K562 (cell line): ENCODE data around the gene TCF19. TPM values are rescaled to one million over a fixed set of nuclear protein-coding genes. Genes with fewer than 3 reads are reported as not detected.
A peak's percentile ranks its signal among the peaks of the same experiment; 100 is the strongest.

Source experiments
- CCNT2 ChIP-seq: IDR thresholded peaks from 2 replicates; pipeline ENCODE4 v1.6.1; 2011; ENCODE audit warnings: borderline replicate concordance, low read depth, mild to moderate bottlenecking, moderate library complexity, mixed read lengths, low read length; ENCODE audit not compliant: insufficient read length; ENCODE audit errors: extremely low read depth
- CEBPG ChIP-seq, 3 experiments: fragments of 200-800 bp in 1 of 3; sonication (Bioruptor generic) in 1 of 3; sonication (generic) in 1 of 3; formaldehyde crosslinking in 1 of 3; IDR thresholded peaks in 2 of 3; conservative IDR thresholded peaks in 1 of 3; 2 replicates each; pipeline versions ENCODE4 v1.6.1 to v1.8.0; 2016 to 2022; ENCODE audit warnings: missing compliant biosample characterization in 2 of 3, missing genetic modification characterization in 2 of 3, mild to moderate bottlenecking in 1 of 3, missing genetic modification reagents in 1 of 3
- ELF2 ChIP-seq: fragments of 250-450 bp; sonication (Bioruptor Pico); IDR thresholded peaks from 2 replicates; pipeline ENCODE4 v1.5.0; 2021; ENCODE audit warnings: mild to moderate bottlenecking
- FOXA1 ChIP-seq: fragments of 450-650 bp; IDR thresholded peaks from 2 replicates; pipeline ENCODE4 v1.6.1; 2016; ENCODE audit warnings: mild to moderate bottlenecking, borderline replicate concordance
- HMGN3 ChIP-seq: IDR thresholded peaks from 2 replicates; pipeline ENCODE4 v1.6.1; 2011; ENCODE audit warnings: borderline replicate concordance, low read depth, mild to moderate bottlenecking, mixed read lengths, low read length; ENCODE audit not compliant: insufficient read length; ENCODE audit errors: extremely low read depth
- MEF2D ChIP-seq: conservative IDR thresholded peaks from 2 replicates; pipeline ENCODE4 v1.6.1; 2016; ENCODE audit warnings: low read depth, missing genetic modification characterization, missing compliant biosample characterization
- NCOR1 ChIP-seq: fragments of 450-650 bp; IDR thresholded peaks from 2 replicates; pipeline ENCODE4 v1.6.1; 2016; ENCODE audit warnings: mild to moderate bottlenecking, moderate library complexity
- RBM17 ChIP-seq: fragments of 200-400 bp; formaldehyde crosslinking; IDR thresholded peaks from 2 replicates; pipeline ENCODE4 v1.6.1; 2017; ENCODE audit warnings: low read depth, mild to moderate bottlenecking, low read length, borderline replicate concordance
- RBM39 ChIP-seq: fragments of 200-400 bp; formaldehyde crosslinking; optimal IDR thresholded peaks from 2 replicates; pipeline ENCODE3; 2018; ENCODE audit warnings: low read depth, low read length
- RUNX1 ChIP-seq: sonication (generic); IDR thresholded peaks from 2 replicates; pipeline ENCODE4 v1.6.1; 2016; ENCODE audit warnings: antibody characterized with exemption, low read depth
- ZNF232 ChIP-seq: sonication (generic); formaldehyde crosslinking; IDR thresholded peaks from 2 replicates; pipeline ENCODE4 v1.8.0; 2022; ENCODE audit warnings: mild to moderate bottlenecking, missing genetic modification reagents
- ZNF253 ChIP-seq: fragments of 250-450 bp; sonication (Bioruptor Pico); conservative IDR thresholded peaks from 2 replicates; pipeline ENCODE4 v1.6.1; 2021; ENCODE audit warnings: mild to moderate bottlenecking
- ZNF76 ChIP-seq: fragments of 250-450 bp; sonication (Bioruptor Pico); IDR thresholded peaks from 2 replicates; pipeline ENCODE4 v1.4.0; 2020; ENCODE audit warnings: mild to moderate bottlenecking, moderate library complexity, borderline replicate concordance
- polyA plus RNA-seq, 8 experiments: library from polyadenylated mRNA; depleted of rRNA in 4 of 8; stranded (reverse) in 5 of 8; unstranded in 3 of 8; fragments of >200 nt; fragmentation: Nextera tagmentation in 2 of 8; fragmentation: Illumina TruSeq in 1 of 8; extraction: Ambion mirVana in 2 of 8; extraction: Trizol in 1 of 8; gene quantifications; 2 replicates each; pipeline versions ENCODE4 v1.2.1 to v1.2.3, GENCODE V29; 2011 to 2014; ENCODE audit warnings: inconsistent platforms in 1 of 8, missing spikeins in 1 of 8
- total RNA-seq, 7 experiments: library from RNA; depleted of rRNA in 6 of 7; stranded (reverse); fragments of >200 nt in 6 of 7; fragmentation: Illumina TruSeq in 2 of 7; extraction: Trizol in 2 of 7; gene quantifications; 2 replicates each; pipeline versions ENCODE4 v1.2.1 to v1.2.3, GENCODE V29; 2011 to 2021; ENCODE audit warnings: low replicate concordance in 1 of 7
- TF ChIP-seq, protein P1 (sequence below): fragments of 450-650 bp; IDR thresholded peaks from 2 replicates; pipeline ENCODE4 v1.6.1; 2016; ENCODE audit warnings: missing biosample characterization, missing genetic modification characterization
- TF ChIP-seq, protein P2 (sequence below): fragments of 250-450 bp; sonication (Bioruptor Pico); IDR thresholded peaks from 2 replicates; pipeline ENCODE4 v1.5.0; 2021
- TF ChIP-seq, protein P3 (sequence below): fragments of 250-450 bp; sonication (Bioruptor Pico); IDR thresholded peaks from 2 replicates; pipeline ENCODE4 v1.8.0; 2022; ENCODE audit warnings: inconsistent platforms, mild to moderate bottlenecking, moderate library complexity, borderline replicate concordance
- TF ChIP-seq, protein P4 (sequence below): sonication (generic); formaldehyde crosslinking; IDR thresholded peaks from 2 replicates; pipeline ENCODE4 v1.8.0; 2022; ENCODE audit warnings: mild to moderate bottlenecking, missing genetic modification reagents
- TF ChIP-seq, protein P5 (sequence below): sonication (generic); formaldehyde crosslinking; IDR thresholded peaks from 2 replicates; pipeline ENCODE4 v1.8.0; 2022; ENCODE audit warnings: missing genetic modification reagents, mild to moderate bottlenecking, moderate library complexity, borderline replicate concordance

Gene TCF19
- total and polyA plus RNA-seq, 9 of the 15 experiments (the other 6 are each of a cell fraction or from before 2014, with no cell fraction given) = 4.2 to 42.5 (median 25.7) TPM

DNA sequence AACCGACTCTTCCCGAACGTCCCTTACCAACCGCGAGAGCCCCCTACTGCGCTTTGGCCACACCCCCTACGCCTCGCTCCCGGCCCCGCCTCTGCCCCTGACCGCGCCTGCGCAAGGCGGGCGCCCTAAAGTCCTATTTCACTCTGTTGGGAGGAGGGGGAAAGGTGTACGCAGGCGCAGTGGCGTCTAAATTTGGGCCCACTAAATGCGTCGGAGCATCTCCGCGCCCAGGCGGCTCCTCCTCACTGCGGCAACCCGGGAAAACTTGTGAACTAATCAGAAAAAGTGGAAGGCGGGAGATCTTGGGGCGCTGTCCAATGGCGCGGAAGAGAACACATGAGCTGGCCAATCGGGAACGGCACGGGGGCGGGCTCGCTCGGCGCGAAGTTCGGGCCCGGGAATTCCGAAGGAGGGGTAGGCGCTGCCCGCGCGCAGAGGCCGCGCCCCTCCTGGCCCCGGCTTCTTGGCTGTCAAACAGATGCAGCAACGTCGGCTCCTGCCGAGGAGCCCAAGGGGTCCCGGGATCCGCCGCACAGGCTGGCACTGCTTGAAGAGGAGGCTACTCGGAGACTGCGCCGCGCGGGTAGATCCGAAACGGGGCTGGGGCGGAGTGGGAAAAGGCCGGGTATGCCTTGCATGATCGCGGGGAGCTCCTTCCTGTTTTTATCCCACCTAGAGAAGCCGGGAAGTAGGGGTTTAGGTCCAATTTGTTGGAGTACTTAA lies at the start of gene TCF19 (continued):
- no peak for TF ChIP-seq RBM39
- TF ChIP-seq, protein P1, sequence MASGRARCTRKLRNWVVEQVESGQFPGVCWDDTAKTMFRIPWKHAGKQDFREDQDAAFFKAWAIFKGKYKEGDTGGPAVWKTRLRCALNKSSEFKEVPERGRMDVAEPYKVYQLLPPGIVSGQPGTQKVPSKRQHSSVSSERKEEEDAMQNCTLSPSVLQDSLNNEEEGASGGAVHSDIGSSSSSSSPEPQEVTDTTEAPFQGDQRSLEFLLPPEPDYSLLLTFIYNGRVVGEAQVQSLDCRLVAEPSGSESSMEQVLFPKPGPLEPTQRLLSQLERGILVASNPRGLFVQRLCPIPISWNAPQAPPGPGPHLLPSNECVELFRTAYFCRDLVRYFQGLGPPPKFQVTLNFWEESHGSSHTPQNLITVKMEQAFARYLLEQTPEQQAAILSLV (tag) = no peak
- TF ChIP-seq MEF2D (tag) = no peak
- peak; percentile 20 for TF ChIP-seq CCNT2
- no peak for TF ChIP-seq RBM17
- TF ChIP-seq FOXA1 = no peak
- TF ChIP-seq, protein P2, sequence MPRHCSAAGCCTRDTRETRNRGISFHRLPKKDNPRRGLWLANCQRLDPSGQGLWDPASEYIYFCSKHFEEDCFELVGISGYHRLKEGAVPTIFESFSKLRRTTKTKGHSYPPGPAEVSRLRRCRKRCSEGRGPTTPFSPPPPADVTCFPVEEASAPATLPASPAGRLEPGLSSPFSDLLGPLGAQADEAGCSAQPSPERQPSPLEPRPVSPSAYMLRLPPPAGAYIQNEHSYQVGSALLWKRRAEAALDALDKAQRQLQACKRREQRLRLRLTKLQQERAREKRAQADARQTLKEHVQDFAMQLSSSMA (CRISPR knock-in tag) = no peak
- no peak for TF ChIP-seq ZNF253
- TF ChIP-seq, protein P3, sequence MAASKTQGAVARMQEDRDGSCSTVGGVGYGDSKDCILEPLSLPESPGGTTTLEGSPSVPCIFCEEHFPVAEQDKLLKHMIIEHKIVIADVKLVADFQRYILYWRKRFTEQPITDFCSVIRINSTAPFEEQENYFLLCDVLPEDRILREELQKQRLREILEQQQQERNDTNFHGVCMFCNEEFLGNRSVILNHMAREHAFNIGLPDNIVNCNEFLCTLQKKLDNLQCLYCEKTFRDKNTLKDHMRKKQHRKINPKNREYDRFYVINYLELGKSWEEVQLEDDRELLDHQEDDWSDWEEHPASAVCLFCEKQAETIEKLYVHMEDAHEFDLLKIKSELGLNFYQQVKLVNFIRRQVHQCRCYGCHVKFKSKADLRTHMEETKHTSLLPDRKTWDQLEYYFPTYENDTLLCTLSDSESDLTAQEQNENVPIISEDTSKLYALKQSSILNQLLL (CRISPR knock-in tag) = no peak
- 0 out of 2 replicates have a peak, but pooled peaks have one; percentile 49 for TF ChIP-seq RUNX1
- TF ChIP-seq, protein P4, sequence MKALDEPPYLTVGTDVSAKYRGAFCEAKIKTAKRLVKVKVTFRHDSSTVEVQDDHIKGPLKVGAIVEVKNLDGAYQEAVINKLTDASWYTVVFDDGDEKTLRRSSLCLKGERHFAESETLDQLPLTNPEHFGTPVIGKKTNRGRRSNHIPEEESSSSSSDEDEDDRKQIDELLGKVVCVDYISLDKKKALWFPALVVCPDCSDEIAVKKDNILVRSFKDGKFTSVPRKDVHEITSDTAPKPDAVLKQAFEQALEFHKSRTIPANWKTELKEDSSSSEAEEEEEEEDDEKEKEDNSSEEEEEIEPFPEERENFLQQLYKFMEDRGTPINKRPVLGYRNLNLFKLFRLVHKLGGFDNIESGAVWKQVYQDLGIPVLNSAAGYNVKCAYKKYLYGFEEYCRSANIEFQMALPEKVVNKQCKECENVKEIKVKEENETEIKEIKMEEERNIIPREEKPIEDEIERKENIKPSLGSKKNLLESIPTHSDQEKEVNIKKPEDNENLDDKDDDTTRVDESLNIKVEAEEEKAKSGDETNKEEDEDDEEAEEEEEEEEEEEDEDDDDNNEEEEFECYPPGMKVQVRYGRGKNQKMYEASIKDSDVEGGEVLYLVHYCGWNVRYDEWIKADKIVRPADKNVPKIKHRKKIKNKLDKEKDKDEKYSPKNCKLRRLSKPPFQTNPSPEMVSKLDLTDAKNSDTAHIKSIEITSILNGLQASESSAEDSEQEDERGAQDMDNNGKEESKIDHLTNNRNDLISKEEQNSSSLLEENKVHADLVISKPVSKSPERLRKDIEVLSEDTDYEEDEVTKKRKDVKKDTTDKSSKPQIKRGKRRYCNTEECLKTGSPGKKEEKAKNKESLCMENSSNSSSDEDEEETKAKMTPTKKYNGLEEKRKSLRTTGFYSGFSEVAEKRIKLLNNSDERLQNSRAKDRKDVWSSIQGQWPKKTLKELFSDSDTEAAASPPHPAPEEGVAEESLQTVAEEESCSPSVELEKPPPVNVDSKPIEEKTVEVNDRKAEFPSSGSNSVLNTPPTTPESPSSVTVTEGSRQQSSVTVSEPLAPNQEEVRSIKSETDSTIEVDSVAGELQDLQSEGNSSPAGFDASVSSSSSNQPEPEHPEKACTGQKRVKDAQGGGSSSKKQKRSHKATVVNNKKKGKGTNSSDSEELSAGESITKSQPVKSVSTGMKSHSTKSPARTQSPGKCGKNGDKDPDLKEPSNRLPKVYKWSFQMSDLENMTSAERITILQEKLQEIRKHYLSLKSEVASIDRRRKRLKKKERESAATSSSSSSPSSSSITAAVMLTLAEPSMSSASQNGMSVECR (CRISPR knock-in tag) = peak; percentile 60
- TF ChIP-seq ZNF232 = no peak
- no peak for TF ChIP-seq NCOR1
- TF ChIP-seq, protein P5, sequence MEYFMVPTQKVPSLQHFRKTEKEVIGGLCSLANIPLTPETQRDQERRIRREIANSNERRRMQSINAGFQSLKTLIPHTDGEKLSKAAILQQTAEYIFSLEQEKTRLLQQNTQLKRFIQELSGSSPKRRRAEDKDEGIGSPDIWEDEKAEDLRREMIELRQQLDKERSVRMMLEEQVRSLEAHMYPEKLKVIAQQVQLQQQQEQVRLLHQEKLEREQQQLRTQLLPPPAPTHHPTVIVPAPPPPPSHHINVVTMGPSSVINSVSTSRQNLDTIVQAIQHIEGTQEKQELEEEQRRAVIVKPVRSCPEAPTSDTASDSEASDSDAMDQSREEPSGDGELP (CRISPR knock-in tag) = peak; percentile 79
- no peak for TF ChIP-seq ZNF76 (CRISPR knock-in tag)
- peak; percentile 63 for TF ChIP-seq HMGN3
- TF ChIP-seq CEBPG (CRISPR knock-in tag; IDR thresholded peaks at IDR 0.05) = no peak
- no peak for TF ChIP-seq CEBPG (tag; conservative IDR thresholded peaks at IDR 0.05 in 1 of 2, IDR thresholded peaks at IDR 0.05 in 1 of 2)
- TF ChIP-seq ELF2 (CRISPR knock-in tag) = no peak
